Activated T-cell treated with anti-CD3 and anti-CD28 coated beads for 1 hour (primary cell): ENCODE results near the gene DLG1.

ENCODE experiments used
- DNase-seq: peaks from one replicate; pipeline ENCODE4 v3.0.0-alpha.2; 2020; ENCODE audit warnings: low read depth

DLG1 gene

DNA sequence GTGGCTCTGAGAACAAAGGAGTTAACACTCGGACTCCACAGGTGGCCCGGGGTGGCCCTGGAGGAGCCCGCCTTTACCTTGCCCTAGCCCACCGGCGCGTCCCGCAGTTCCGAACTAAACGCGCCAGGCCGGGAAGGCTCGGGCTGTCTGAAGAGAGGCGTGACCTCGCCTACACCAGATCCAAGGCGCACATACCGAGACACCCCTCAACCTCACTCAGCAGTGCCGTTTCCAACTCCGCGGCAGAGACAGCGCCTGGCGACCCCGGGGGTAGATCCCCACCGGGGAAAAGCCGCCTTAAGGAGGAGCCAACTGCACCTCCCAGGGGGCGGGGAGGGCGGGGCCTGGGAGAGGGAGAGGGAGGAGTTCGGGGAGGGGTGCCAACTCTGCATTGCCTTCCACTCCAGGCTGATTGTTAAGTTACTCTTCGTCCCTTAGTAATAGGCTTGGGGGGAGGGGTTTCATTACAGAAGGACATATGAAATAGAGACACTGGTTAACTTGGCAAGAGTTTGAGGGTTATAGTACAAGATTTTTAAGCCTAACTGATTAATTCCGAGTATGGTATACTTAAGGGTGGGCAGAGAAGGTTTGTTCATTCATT lies at the start of gene DLG1:
TSS of gene DLG1 (minus strand) at position 272 of the 604 bp plus-strand sequence. CDS start 1,408 bp downstream, outside the sequence.
- peak; percentile 67 for DNase-seq

GRCh38 chr3:197348014-197348413 lies 49.6 kb upstream of the DLG1 start:
- DNase-seq: no peak

DNA sequence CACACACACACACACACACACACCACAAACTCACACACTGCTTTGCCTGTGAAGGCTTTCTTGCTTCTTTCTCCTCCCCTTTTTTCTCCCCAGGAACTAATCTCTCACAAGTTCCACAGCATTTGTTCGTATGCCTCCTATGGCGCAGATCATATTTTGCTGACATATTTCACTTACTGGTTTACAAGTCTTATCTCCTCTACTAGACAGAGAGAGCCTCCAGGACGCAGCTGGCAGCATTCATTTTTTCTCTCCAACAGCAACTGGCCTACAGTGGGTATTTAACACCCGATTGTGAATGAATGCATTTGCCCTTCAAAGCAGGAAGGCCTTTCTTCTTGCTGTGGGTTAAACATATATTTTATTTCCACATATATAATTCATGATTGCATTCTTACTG lies 47.0 kb upstream of the DLG1 start:
- no peak for DNase-seq

- no peak for DNase-seq
Observed at GRCh38 chr3:197344582-197345318, 46.3 kb upstream of the DLG1 start.

DNA sequence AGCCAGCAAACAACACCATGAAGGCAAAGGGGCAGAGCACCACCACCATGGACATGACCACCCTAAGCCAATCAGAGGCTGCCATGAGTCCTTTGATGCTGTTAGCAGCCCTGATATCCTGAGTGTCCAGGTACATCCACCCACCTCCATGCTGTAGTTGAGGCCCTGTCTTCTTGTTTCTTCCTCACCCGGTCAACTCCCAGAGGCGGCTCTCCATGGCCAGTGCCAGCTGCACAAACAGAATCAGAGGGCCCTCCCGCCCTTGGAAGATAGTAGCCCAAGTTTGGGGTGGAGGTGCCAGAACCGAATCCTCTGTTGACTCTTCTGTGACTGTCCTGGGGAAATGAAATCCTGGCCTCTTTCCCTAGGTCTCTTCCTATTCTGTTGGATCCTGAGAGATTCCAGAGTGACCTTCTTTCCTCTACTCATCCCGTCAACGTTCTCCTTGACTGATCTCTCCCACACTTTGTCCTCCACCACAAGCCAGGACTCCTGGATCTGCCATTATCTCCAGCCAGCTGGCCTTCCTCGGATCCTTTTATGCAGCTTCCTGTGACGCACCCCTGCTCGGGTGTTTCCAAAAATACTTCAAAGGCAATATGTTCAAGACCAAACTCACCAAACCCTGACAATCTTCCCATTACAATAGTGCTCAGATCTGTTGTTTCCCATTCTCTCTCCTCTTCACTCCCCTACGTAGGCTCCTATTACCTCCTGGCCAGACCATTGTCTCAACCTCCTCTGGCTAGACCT lies 45.4 kb upstream of the DLG1 start:
- DNase-seq: no peak

GRCh38 chr3:197343111-197343510 lies 44.7 kb upstream of the DLG1 start:
- DNase-seq: no peak

- no peak for DNase-seq
Observed at GRCh38 chr3:197340521-197340871, 42.1 kb upstream of the DLG1 start.

GRCh38 chr3:197339841-197340520 lies 41.6 kb upstream of the DLG1 start:
- DNase-seq: no peak

- DNase-seq: no peak
Observed at GRCh38 chr3:197338586-197338985, 40.2 kb upstream of the DLG1 start.

DNA sequence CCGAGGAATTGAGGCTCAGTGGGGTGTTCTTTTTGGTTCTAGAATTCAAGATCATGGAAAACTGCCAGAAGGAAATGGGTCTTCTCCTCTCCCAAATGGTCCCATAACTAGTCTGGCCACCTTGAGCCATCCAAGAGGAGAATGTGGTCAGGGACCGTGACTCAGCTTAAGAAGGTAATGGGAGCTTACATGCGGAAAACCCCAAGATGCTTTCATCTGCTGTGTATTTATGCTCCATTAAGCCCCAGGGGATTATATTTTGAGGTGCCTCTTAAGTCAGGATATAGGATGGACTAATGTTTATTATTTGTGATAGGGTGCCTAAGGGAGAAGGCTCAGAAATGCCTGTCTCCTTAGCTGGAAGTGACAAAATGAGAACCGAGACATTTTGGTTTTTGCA lies 39.2 kb upstream of the DLG1 start:
- DNase-seq: no peak

- no peak for DNase-seq
Observed at GRCh38 chr3:197337214-197337613, 38.8 kb upstream of the DLG1 start.

DNA sequence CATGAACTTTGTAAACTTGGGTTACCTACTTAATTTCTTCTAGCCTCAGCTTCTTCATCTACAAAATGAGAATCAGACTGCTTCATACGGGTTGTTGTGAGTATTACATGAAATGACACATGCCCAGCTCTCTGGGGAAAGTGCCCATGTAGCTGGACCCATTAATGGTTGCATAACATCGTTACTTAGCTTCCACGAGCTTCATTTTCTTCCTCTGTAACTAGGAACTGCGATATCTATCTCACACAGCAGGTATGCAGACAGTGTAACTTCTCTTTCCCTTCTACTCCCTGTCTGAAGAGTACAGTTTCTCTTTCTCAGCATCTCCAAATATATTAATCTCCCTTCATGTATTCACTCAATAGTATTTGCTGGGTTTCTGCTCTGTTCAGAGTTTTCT lies 37.9 kb upstream of the DLG1 start:
- no peak for DNase-seq

GRCh38 chr3:197335428-197336132 lies 37.2 kb upstream of the DLG1 start:
- DNase-seq: no peak

DNA sequence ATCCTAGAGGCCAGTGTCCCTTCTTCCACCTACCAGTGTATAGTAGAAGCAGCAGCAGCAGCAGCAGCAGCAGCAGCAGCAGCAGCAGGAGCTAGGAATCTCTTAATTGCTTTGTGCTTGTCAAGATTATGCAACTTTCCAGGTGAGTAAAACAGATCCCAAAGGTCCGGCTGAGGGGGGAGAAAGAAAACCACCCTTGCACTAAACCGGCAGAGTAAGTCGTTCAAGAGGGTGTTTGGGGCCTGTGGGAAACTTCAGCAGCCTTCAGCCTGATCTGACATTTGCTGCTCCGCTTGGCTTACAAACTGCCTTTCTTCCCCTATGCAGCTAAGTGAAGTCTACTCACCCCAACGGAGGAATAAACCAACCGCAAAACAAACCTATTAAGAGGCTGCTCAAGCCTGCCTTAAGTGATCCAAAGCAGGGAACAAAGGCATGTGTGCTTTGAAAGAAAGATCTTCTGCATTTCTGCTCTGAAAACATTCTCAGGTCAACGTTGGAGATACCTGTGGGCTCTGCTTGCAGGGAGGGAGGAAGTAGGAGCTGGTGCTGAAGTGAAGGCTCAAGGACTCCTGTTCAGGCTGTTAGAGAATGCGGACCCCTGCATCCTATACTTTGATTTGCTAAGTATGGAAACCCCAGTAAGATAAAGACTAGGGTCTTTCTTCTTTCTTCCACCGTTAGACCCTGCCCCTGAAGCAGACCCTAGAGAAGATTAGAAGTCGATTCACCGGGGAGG lies 35.7 kb upstream of the DLG1 start:
- no peak for DNase-seq

DNA sequence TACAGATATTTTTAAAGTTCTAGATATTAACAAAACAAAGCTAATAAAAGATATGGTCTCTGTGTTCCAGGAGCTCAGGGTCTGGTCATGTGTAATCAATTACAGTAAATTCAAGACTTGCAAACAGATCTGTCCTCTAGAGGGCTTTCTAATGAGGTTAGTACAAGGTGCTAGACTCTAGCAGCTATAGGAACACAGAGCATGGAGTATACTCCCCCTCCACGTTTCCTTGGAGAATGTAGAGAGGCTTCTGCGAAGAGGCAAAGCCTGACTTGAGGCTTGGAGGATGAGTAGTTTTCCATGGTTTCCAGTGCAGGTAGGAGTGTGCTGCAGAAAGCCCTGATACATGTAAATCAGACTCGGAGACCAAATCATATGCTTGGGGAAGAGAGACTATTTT lies 32.7 kb upstream of the DLG1 start:
- no peak for DNase-seq

DNA sequence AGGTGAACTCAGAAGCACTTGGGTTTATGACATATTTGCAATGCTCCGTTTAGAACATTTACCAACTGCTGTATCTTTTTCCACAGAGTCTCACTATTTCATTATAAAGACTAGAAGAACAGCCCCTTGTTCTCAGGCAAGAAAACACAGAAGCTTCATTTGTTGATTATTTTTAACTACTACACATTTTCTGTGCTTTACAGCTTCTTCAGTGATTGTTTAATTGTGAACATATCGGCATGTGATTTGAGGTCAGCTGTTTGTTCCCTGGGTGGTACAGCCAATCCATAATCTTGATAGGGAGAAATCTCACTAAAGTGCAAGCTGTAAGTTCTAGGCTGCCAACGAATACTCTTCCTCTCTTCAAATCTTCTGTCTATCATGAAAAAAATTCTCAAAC lies 31.0 kb upstream of the DLG1 start:
- no peak for DNase-seq

DNA sequence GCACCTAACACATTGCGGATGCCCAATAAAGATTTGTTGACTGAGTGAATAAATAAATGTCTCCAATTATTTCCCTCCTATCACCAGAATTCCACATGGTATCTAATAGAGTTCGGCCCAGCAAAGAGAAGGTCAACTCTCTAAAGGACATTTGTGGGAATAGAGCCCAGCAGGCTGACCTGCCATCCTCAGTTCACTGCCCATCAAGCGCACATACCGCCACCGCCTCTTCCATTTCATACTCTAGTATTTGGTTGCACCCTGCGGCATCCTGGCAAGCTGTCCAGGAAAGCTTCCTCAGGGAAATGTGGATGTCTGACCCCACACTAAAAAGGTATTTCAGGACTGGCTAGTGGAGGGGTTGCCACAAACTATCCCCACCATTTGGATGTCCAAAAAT lies 29.8 kb upstream of the DLG1 start:
- no peak for DNase-seq

GRCh38 chr3:197327701-197328100 lies 29.3 kb upstream of the DLG1 start:
- DNase-seq: no peak

DNA sequence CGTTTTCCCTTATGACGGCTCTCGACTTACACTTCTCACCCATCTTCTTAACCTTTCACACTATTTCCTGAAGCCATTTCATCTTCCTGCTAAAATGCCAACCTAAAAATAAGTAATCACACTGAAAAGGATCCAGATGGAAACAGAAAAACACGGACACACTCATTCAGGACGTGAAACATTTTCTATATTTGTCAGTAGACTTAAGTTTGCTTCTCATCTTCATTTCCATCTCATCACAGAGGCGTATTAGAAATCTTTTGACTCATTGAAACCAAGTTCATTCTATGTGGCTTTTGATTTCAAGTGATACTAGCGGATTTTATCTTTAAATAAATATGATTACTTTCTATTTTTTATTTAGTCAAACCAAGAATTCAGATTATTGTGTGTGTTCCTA lies 27.4 kb upstream of the DLG1 start:
- no peak for DNase-seq

DNA sequence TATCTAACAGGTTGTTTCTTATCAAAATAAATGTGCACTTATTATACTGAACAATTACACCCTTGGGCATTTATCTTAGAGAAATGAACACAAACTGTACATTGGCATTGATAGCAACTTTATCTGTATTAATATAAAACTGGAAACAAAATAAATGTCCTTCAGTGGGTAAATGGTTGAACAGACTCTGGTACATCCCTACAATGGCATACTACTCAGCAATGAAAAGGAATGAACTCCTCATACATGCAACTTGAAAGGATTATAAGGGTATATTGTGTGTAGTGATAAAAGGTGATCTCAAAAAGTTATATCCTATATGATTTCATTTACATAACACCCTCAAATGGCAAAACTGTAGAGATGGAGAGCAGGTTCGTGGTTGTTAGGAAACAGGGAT lies 23.7 kb upstream of the DLG1 start:
- no peak for DNase-seq

DNA sequence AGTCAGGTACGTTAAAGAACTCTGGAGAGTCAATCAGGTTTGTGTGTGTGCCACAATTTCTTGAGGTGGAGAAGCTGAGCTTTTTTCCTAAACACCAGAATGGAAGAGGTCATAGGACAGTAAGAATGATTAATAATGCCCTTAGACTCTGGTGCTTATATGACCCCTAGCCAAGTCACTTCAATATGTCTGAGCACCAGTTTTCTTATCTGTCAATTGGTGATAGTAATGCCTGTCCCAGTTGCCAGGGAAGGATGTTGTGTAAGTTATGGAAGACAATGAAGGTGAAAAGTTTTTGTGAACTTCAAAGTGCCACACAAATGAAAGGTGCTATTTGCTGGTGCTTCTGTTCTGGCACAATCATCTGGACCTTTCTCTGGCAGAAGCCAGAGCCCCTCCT lies 22.2 kb upstream of the DLG1 start:
- DNase-seq: no peak
